Natural killer cell treated with Interleukin-12 subunit alpha and Interleukin-12 subunit beta and Interleukin-15 and Interleukin-18, amount 100 ng/mL, for 72 hours (primary cell): Measurements from ENCODE around the gene SRCIN1. TPM values are rescaled to one million over a fixed set of nuclear protein-coding genes. Genes with fewer than 3 reads are reported as not detected.
"Not testable (repeated sequence)": the region's sequence is repeated elsewhere in the genome, so short reads cannot be mapped to it uniquely, and the experiment has no call there.

Experiments used
- ATAC-seq, 2 donors: fragments of 150-1000 bp; cut with Tn5 transposase in 1 of 2; sonication (Bioruptor Pico), chemical (Tn5 transposase) in 1 of 2; 2 replicates each; pipeline ENCODE4 v1.10.0; 2021
- DNase-seq: peaks from one replicate; pipeline ENCODE4 v3.0.0; 2022; ENCODE audit warnings: low spot score
- H3K27ac Mint-ChIP-seq, 2 donors: 1 replicate in 1 of 2; 2 replicates in 1 of 2; pipeline ENCODE4 v1.8.0; 2022; ENCODE audit warnings: mixed read lengths in 2 of 2, mild to moderate bottlenecking in 1 of 2, moderate library complexity in 1 of 2
- H3K27me3 Mint-ChIP-seq, 2 donors: 1 replicate in 1 of 2; 2 replicates in 1 of 2; pipeline ENCODE4 v1.8.0; 2022; ENCODE audit warnings: mixed read lengths in 2 of 2
- H3K36me3 Mint-ChIP-seq: one replicate; pipeline ENCODE4 v1.8.0; 2022; ENCODE audit warnings: mixed read lengths
- H3K4me1 Mint-ChIP-seq, 2 donors: 1 replicate in 1 of 2; 2 replicates in 1 of 2; pipeline ENCODE4 v1.8.0; 2022; ENCODE audit warnings: low read depth in 2 of 2, mixed read lengths in 2 of 2, mild to moderate bottlenecking in 1 of 2
- H3K4me3 Mint-ChIP-seq: one replicate; pipeline ENCODE4 v1.8.0; 2022; ENCODE audit warnings: mixed read lengths
- H3K9me3 Mint-ChIP-seq: 2 replicates; pipeline ENCODE4 v1.8.0; 2022; ENCODE audit warnings: mixed read lengths
- total RNA-seq, 2 donors: library from RNA; stranded (reverse); gene quantifications; one replicate each; pipeline ENCODE4 v1.2.3, GENCODE V29; 2022

SRCIN1 gene
- under 1 TPM; 0.05 to 0.28 TPM for total RNA-seq

DNA sequence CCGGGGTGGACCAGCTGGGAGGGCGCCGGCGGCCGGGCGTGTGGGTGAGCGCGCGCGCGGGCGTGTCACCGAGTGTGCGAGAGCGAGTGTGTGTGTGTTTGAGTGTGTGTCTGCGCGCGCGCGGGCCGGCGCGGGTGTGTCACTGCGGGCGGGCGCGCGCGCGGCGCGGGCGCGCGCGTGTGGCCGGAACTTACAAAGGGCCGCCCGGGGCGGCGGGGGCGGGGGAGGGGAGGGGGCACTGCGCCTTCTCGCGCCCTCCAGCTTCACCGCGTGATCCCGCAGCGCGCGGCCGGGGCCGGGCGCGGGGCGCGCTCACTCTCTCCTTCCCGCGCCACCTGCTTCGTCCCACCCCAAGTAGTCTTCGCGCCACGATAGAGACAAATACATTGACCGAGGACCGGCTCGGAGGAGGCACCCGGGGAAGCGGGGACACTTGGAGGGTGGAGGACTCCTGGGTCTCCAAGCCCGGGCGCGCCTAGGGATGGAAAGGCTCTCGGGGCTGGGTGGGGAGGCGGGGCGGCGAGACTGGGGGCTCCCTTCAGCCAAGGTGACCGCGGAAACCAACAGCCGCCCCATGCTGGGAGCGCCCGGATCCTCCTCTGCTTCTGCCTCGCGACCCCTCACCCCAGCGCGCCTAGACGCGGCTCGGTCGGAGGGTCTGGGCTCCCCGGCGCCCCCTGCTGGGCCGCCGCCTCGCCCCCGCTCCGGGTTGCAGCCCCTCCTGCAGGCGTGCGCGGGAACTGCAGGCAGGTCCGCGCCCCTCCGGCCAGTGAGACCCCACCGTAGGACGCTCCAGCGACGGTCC, at the start of gene SRCIN1:
Gene SRCIN1 (minus strand): TSS at position 112 of the 805 bp plus-strand sequence. CDS start 247 bp downstream, outside the sequence.
- peaks cover 25 to 35% of the 10 kb centered on the region in 2 donors for H3K27me3 Mint-ChIP-seq

GRCh38 chr17:38654411-38655398, 49.0 kb upstream of the SRCIN1 start:
- peak overlapping the region in 1 of 2 donors; percentile 51 for H3K27ac Mint-ChIP-seq
- no peak for DNase-seq
- H3K4me3 Mint-ChIP-seq, result peak overlapping the region; percentile 44

More for the DNA sequence above, at the start of gene SRCIN1:
- Mint-ChIP-seq H3K36me3 (no peaks in the 10 kb centered on the region), H3K9me3 (no peaks in the 10 kb centered on the region), H3K4me3 (peak within 1 kb of the TSS; percentile 70), H3K4me1 (peaks cover 0 to 16% of the 10 kb centered on the region in 2 donors), H3K27ac (no peak within 1 kb of the TSS)
- DNase-seq, result peak; percentile 72
- peak; percentile 70 to 78 for ATAC-seq

GRCh38 chr17:38653679-38654078, 47.9 kb upstream of the SRCIN1 start:
- DNase-seq (no peak), ATAC-seq (no peak)
- Mint-ChIP-seq H3K36me3 (no peaks in the 10 kb centered on the region), H3K9me3 (no peaks in the 10 kb centered on the region), H3K27me3 (peaks cover 4 to 22% of the 10 kb centered on the region in 2 donors), H3K27ac (peak overlapping the region in 1 of 2 donors; percentile 51), H3K4me3 (peak overlapping the region; percentile 44), H3K4me1 (peaks cover 13 to 26% of the 10 kb centered on the region in 2 donors)

More at GRCh38 chr17:38654411-38655398, 49.0 kb upstream of the SRCIN1 start:
- peak; percentile 61 to 81 for ATAC-seq
- Mint-ChIP-seq H3K36me3 (no peaks in the 10 kb centered on the region), H3K4me1 (peaks cover 14 to 27% of the 10 kb centered on the region in 2 donors), H3K27me3 (peaks cover 5 to 23% of the 10 kb centered on the region in 2 donors), H3K9me3 (no peaks in the 10 kb centered on the region)

- Mint-ChIP-seq H3K36me3 (no peaks in the 10 kb centered on the region), H3K4me1 (peaks cover 8 to 23% of the 10 kb centered on the region in 2 donors), H3K4me3 (no peak overlapping the region), H3K9me3 (no peaks in the 10 kb centered on the region), H3K27me3 (peaks cover 0 to 17% of the 10 kb centered on the region in 2 donors), H3K27ac (no peak overlapping the region)
- no peak for DNase-seq
- no peak for ATAC-seq
Observed at GRCh38 chr17:38653230-38653629, 47.5 kb upstream of the SRCIN1 start.

DNA sequence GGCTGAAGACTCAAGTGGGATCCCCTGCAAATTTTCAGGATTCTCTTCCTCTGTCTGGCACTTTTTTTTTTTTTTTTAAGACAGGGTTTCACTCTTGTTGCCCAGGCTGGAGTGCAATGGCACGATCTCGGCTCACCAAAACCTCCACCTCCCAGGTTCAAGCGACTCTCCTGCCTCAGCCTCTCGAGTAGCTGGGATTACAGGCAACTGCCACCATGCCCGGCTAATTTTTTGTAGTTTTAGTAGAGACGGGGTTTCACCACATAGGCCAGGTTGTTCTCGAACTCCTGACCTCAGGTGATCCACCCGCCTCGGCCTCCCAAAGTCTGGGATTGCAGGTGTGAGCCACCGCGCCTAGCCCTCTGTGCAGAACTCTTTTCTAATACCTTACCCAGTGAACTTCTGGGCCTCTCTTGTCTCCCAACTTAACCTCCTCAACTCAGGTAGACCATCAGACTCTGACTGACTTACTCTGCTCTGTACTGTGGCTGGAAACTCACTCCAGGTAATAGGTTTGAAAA, 45.0 kb upstream of the SRCIN1 start:
- H3K9me3 Mint-ChIP-seq, H3K4me3 Mint-ChIP-seq, ATAC-seq, H3K27ac Mint-ChIP-seq, H3K36me3 Mint-ChIP-seq, DNase-seq: not testable (repeated sequence)
- H3K4me1 Mint-ChIP-seq, result peaks cover 8 to 12% of the 10 kb centered on the region in 2 donors
- peaks cover 0 to 12% of the 10 kb centered on the region in 2 donors for H3K27me3 Mint-ChIP-seq

- Mint-ChIP-seq H3K4me1 (no peaks in the 10 kb centered on the region), H3K9me3 (no peaks in the 10 kb centered on the region), H3K27me3 (peaks cover 13 to 40% of the 10 kb centered on the region in 2 donors), H3K4me3 (no peak overlapping the region), H3K27ac (no peak overlapping the region), H3K36me3 (no peaks in the 10 kb centered on the region)
- DNase-seq (no peak), ATAC-seq (no peak)
Observed at GRCh38 chr17:38637951-38638350, 32.2 kb upstream of the SRCIN1 start.

GRCh38 chr17:38636054-38636453, 30.3 kb upstream of the SRCIN1 start:
- Mint-ChIP-seq H3K4me1 (no peaks in the 10 kb centered on the region), H3K36me3 (no peaks in the 10 kb centered on the region), H3K27me3 (peaks cover 13 to 40% of the 10 kb centered on the region in 2 donors), H3K9me3 (no peaks in the 10 kb centered on the region), H3K27ac (no peak overlapping the region), H3K4me3 (no peak overlapping the region)
- DNase-seq, result no peak
- no peak for ATAC-seq

DNA sequence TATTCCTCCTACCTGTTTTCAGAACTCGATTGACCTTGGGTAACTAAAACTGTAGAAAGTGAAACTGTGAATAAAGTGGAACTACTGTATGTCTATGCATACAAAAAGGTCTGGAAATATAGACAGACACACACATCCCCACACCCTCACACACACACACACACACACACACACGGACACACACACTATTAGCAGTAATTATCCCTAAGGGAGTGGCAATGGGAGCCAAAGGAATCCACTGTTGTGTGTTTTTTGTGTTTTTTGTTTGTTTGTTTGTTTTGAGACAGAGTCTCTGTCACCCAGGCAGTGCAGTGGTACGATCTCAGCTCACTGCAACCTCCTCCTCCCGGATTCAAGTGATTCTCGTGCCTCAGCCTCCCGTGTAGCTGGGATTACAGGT, 26.6 kb upstream of the SRCIN1 start:
- Mint-ChIP-seq H3K27me3 (peaks cover 11 to 17% of the 10 kb centered on the region in 2 donors), H3K4me3 (no peak overlapping the region), H3K9me3 (no peaks in the 10 kb centered on the region), H3K4me1 (no peaks in the 10 kb centered on the region), H3K36me3 (no peaks in the 10 kb centered on the region), H3K27ac (no peak overlapping the region)
- DNase-seq, result no peak
- ATAC-seq, result no peak

DNA sequence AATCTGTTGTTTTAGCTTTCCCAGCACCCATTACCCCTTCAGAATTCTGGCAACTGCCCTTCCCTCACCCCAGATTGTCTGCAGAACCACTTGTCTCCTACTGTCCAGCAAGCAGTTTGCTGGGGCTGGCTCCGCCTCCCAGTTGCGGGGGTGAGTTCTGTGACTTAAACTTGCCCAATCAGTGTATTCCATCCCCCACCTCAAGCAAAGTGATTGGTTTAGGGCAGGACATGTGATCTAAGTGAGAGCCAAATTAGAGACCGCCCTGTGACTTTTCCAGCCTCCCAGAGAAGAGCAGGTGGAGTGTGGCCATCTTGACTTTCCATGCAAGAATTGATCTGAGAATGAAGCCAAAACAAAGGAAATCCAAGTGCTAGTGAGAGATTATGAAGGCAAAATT, 22.7 kb upstream of the SRCIN1 start:
- no peaks in the 10 kb centered on the region for H3K36me3 Mint-ChIP-seq
- no peak for DNase-seq
- H3K9me3 Mint-ChIP-seq, result no peaks in the 10 kb centered on the region
- H3K4me3 Mint-ChIP-seq, result no peak overlapping the region
- H3K4me1 Mint-ChIP-seq, result peaks cover 5 to 14% of the 10 kb centered on the region in 2 donors
- ATAC-seq, result no peak
- H3K27ac Mint-ChIP-seq, result no peak overlapping the region
- peaks cover 15% of the 10 kb centered on the region in 2 donors for H3K27me3 Mint-ChIP-seq

GRCh38 chr17:38627957-38628356, 22.2 kb upstream of the SRCIN1 start:
- no peak for ATAC-seq
- Mint-ChIP-seq H3K27me3 (peaks cover 15% of the 10 kb centered on the region in 2 donors), H3K4me3 (no peak overlapping the region), H3K27ac (no peak overlapping the region), H3K9me3 (no peaks in the 10 kb centered on the region), H3K4me1 (peaks cover 5 to 14% of the 10 kb centered on the region in 2 donors), H3K36me3 (no peaks in the 10 kb centered on the region)
- DNase-seq, result no peak

DNA sequence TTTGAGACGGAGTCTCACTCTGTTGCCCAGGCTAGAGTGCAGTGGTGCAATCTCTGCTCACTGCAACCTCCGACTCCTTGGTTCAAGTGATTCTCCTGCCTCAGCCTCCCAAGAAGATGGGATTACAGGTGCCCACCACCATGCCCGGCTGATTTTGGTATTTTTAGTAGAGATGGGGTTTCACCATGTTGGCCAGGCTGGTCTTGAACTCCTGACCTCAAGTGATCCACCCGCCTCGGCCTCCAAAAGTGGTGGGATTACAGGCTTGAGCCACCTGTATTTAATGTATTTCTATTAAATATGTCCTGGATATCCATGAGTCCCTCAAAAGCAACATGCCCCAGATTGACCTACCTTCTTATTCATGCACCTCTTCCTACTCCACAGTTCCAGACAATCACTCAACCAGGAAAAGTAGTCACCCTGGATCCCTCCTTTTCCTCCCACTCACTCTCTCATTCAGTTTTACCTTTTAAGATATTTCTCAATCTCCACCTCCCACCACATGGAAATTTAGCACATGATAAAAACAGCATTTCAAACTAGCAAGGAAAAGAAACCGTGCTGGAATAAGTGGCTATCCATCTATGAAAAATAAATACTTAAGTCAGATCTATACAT, 21.0 kb upstream of the SRCIN1 start:
- not testable (repeated sequence) for H3K4me3 Mint-ChIP-seq, H3K9me3 Mint-ChIP-seq, DNase-seq, ATAC-seq, H3K36me3 Mint-ChIP-seq, H3K27ac Mint-ChIP-seq
- Mint-ChIP-seq H3K4me1 (peaks cover 5 to 14% of the 10 kb centered on the region in 2 donors), H3K27me3 (peaks cover 19 to 23% of the 10 kb centered on the region in 2 donors)

- no peak overlapping the region for H3K27ac Mint-ChIP-seq
- H3K9me3 Mint-ChIP-seq, result no peaks in the 10 kb centered on the region
- DNase-seq (no peak), ATAC-seq (no peak)
- peaks cover 28 to 35% of the 10 kb centered on the region in 2 donors for H3K27me3 Mint-ChIP-seq
- H3K36me3 Mint-ChIP-seq, result no peaks in the 10 kb centered on the region
- H3K4me3 Mint-ChIP-seq, result no peak overlapping the region
- peaks cover 5 to 14% of the 10 kb centered on the region in 2 donors for H3K4me1 Mint-ChIP-seq
Observed at GRCh38 chr17:38625482-38625881, 19.7 kb upstream of the SRCIN1 start.

DNA sequence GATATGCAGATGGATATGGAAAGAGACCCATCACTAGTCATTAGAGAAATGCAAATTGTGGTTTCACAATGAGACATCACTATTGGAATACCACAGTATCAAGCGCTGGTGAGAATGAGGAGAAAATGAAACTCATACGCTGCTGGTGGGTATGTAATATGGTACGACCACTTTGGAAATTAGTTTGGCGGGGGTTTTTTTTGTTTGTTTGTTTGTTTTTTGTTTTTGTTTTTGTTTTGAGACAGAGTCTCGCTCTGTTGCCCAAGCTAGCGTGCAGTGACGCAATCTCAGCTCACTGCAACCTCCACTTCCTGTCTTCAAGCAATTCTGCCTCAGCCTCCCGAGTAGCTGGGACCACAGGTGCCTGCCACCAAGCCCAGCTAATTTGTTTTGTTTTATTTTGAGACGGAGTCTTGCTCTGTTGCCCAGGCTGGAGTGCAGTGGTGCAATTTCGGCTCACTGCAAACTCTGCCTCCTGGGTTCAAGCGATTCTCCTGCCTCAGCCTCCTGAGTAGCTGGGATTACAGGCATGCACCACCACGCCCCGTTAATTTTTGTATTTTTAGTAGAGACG, 19.1 kb upstream of the SRCIN1 start:
- Mint-ChIP-seq H3K4me3 (peak overlapping the region; percentile 25), H3K27me3 (peaks cover 28 to 37% of the 10 kb centered on the region in 2 donors), H3K4me1 (peaks cover 5 to 14% of the 10 kb centered on the region in 2 donors)
- not testable (repeated sequence) for H3K9me3 Mint-ChIP-seq, DNase-seq, H3K36me3 Mint-ChIP-seq, H3K27ac Mint-ChIP-seq
- peak; percentile 45 to 75 for ATAC-seq
